COLO829 (cell line): ENCODE results near the gene TTLL7.
"Not testable (repeated sequence)": the region's sequence is repeated elsewhere in the genome, so short reads cannot be mapped to it uniquely, and the experiment has no call there.

Experiments used
- DNase-seq: peaks from one replicate; pipeline ENCODE4 v3.0.0; 2012; ENCODE audit warnings: low spot score

The TTLL7 gene

DNA sequence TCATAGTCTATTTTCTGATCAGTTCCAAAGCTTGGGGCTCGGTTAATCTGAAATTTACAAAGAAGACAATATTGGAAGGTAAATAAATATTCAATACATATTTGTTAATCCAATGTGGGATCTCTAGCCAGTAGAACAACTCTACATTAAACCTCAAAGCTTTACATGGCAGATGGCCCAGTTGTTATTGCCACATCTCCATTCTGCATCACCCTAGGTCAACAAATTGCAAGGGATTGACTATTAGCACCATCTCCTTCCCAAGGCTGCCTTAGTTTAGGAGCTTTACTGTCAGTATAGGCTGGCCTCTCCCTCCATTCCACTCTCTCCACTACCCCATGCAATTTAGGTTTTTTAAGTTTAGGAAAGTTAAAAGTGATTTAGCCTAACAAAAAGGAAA is 69.7 kb downstream of the TTLL7 start:
- no peak for DNase-seq

- no peak for DNase-seq
These were observed 70.5 kb downstream of the TTLL7 start for GRCh38 chr1:83928396-83928795.

GRCh38 chr1:83927701-83928100 is 71.2 kb downstream of the TTLL7 start:
- no peak for DNase-seq

DNA sequence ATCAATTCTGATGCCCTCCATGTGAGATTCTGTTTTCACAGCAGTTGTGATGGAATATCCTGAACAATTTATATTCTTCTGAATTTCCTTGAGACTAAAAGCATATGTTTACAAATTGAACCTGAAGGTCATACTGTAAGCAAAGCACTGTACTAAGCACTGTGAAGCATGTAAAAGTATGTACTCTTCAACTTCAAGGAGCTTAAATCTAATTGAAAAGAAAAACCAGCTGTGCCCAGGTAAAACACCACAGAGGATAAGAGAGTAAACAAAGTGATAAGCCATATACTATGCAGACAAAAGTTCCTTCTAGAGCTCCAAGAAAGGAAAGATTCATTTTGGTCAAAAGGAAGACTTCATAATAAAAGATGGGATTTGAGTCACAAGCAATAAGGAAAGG is 71.9 kb downstream of the TTLL7 start:
- no peak for DNase-seq

- no peak for DNase-seq
These were observed 75.4 kb downstream of the TTLL7 start for GRCh38 chr1:83923553-83923952.

GRCh38 chr1:83922431-83922830 is 76.5 kb downstream of the TTLL7 start:
- no peak for DNase-seq

DNA sequence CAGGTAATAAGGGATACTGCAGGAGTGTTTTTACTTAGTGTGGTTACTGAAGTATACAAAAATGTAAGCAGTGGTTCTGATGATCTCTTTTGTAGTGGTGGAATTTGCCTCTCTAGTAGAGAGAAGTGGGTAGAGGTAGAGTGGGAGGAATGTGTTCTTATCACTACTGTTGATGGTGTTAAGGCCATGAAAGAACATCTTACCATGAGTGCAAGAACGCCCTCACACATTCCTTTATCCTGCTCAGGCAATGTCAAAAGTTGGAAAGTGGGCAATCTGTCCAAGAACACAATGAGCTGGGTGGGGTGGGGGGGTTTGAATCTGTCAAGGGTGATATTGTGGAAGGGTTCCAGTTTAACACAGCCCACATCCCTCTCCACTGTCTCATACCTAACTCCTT is 78.6 kb downstream of the TTLL7 start:
- no peak for DNase-seq

- no peak for DNase-seq
These were observed 79.1 kb downstream of the TTLL7 start for GRCh38 chr1:83919872-83920271.

GRCh38 chr1:83918688-83919285 is 80.1 kb downstream of the TTLL7 start:
- DNase-seq = no peak

- DNase-seq = no peak
These were observed 81.0 kb downstream of the TTLL7 start for GRCh38 chr1:83917959-83918358.

DNA sequence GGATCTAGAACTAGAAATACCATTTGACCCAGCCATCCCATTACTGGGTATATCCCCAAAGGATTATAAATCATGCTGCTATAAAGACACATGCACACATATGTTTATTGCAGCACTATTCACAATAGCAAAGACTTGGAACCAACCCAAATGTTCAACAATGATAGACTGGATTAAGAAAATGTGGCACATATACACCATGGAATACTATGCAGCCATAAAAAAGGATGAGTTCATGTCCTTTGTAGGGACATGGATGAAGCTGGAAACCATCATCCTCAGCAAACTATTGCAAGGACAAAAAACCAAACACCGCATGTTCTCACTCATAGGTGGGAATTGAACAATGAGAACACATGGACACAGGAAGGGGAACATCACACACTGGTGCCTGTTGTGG is 82.8 kb downstream of the TTLL7 start:
- DNase-seq = not testable (repeated sequence)

DNA sequence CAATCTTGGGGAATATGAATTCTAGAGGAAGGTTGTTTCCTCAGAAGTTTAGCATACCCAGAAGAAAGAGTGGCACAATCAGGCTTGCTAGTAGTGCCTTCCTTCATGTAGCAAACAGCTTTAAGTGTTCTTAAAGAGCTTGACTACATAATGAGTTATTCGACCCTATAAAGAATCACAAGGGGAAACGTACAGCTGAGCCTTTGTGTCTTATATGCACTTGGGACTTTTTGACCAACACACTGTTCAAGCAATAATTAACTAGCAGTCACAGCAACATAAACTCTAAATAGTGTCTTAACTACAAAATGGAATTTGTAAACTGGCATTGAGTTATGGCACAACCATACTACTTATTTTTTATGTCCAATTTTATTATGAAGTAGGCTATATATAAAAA is 86.1 kb downstream of the TTLL7 start:
- DNase-seq = no peak

DNA sequence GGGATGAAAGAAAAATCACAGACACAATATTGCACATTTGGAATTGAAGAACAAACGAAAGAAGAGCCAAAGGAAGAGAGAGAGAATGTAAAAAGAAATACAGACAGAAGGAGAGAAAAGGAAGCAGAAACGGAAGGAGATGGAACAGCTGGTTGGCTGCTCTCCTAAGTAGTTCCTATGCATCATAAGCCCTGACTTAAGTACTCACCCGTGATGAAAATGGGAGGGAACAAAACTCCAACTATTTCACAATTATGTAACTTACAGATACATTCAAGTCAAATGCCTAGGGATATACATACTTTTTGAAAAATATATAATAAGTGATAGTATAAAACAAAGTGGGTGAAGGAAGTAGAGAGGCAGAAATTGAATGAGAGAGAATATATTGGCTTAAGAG is 88.5 kb downstream of the TTLL7 start:
- DNase-seq = no peak

- DNase-seq = no peak
These were observed 89.2 kb downstream of the TTLL7 start for GRCh38 chr1:83909687-83910086.

DNA sequence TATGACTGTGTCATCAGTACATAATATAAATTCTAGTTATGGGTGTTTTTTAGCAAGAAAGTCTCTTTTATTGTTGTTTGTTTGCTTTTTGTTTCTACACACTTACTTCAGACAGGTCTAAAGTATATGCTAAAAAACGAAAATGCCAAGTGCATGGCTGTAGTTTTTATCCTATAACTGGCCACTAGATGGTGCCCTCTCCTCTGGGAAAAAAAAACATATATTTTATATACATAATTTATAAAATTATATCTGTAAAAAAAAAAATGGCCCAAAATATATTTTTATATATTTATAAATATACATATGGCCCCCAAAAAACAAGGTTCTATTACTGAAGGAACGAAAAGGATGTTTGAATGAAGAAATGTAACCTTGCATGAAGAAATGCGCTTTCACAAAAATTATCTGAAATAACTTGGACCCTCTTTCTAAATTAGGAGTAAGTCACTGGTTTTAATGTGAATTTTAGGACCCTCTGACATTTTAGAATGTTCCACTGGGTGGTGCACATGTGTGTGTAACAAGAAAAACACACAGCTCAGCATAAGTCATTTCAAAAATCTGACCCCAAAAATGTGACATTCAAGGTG is 93.5 kb downstream of the TTLL7 start:
- no peak for DNase-seq

- DNase-seq = no peak
These were observed 97.3 kb downstream of the TTLL7 start for GRCh38 chr1:83901547-83902155.

DNA sequence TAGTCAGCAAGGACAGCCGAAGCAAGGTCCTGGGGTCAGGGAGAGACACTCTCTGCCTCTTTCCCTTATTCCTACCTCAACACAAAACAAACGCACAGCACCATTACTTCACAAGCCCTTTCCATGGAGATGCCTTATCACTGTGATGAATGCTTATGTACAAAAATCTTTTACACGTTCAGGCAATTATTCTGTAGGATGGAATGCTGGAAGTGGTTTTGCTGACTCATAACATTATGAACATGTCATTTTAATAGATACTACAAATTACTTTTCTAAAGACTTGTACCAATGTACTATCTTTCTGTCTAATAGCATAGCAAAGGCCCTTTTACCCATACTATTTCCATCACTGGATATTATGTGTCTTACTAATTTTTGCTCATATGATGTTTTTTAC is 98.4 kb downstream of the TTLL7 start:
- peak; percentile 5 for DNase-seq

DNA sequence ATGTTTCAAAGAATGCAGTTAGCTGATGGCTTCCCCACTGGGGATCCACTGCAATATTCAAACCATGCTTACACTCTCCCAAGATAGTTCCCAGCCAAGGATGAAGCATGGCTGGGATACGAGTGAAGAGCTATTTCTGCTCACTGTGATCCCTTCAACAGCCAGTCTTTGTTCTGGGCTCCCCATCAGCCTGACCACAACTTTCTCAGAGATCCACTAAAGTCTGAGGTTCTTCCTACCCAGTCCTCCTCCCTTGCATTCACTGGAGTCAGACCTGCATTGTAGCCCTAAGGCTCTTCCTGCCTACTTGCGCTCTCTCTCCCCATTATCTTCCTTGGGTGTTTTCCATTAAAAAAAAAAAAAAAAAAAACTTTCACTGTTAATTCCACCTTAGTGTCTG is 101.4 kb downstream of the TTLL7 start:
- peak; percentile 45 for DNase-seq

DNA sequence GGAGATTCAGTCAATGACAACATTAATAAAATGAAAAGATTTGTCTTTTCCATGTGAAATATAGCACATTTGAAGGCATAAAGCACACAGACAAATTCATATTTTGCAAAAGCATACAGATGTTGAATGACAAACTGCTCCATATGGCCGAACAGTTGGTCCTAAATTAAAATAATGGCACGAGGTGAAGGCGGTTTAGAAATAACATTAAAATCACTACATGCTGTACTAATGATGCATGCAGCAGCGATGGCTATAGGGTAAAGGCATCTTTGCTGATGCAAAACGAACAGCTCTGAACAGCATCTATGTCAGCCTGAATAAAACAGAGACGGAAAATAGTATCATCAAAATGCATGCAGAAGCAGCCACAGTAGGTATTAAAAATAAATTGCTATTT is 102.6 kb downstream of the TTLL7 start:
- DNase-seq = no peak

GRCh38 chr1:83889707-83890106 is 109.2 kb downstream of the TTLL7 start:
- DNase-seq = no peak

DNA sequence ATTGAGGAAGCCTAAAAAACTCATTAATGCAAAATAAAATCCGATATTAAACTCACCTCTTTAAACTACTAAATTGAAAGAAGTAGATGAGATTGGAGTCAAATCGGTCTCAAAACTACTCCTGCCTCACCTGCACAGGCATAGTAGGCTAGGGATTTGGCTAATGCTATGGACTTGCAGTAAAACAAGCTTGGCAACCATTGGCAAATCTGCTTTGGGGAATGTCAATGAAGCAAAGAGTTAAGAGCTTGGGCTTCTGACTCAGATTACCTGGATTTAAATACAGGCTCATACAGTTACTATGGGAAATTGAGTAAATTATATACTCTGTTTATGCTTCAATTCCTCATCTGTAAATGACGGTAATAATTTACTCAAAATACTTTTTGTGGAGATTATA is 111.4 kb downstream of the TTLL7 start:
- no peak for DNase-seq

DNA sequence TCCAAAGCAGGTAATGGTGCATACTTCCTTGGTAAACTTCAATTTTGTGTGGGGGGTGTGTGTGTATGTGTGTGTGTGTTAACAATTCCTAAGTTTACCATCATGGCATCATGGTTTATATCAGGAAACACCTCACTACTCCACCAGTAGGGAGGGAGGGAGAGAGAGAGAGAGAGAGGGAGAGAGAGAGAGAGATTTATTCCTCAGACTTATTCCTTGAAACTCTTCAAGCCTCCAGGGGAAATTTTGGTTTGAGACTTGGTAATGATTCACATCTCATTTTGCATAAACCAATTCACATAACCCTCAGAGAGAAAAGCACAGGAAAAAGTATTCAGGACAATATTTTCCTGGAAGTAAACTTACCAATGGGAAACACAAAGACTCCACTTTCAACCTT is 115.0 kb downstream of the TTLL7 start:
- DNase-seq = no peak

DNA sequence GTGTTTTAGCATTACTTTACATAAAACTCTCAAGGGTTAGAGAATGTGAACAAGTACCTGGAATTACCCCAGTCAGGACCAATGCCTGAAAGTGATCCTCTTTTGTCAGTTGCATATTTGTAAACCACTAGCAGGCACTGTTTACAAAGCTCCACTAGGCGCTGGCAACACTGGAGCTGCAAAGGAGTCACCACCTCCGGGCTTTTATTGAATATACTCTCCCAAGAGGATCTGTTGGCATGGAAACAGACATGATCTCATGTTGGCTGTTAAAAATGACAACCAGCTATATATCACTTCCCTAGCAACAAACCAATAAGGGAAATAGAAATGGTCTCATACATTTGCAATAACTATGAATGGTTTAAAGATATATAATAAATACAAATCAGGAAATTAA is 116.0 kb downstream of the TTLL7 start:
- peak; percentile 9 for DNase-seq

- no peak for DNase-seq
These were observed 126.4 kb downstream of the TTLL7 start for GRCh38 chr1:83872515-83872914.
